Testis (tissue), 3 donors: ENCODE measurements around the gene OBSCN. TPM values are rescaled to one million over a fixed set of nuclear protein-coding genes. Genes with fewer than 3 reads are reported as not detected.

Experiments used
- DNase-seq: peaks from one replicate; pipeline ENCODE4 v3.0.0-alpha.2; 2019
- H3K27ac ChIP-seq, 2 donors: fragments of 200-600 bp; sonication (generic); one replicate each; pipeline ENCODE4 v1.5.1; 2019
- H3K27me3 ChIP-seq: fragments of 200-600 bp; sonication (generic); one replicate; pipeline ENCODE4 v1.5.1; 2019
- H3K36me3 ChIP-seq: fragments of 200-600 bp; sonication (generic); one replicate; pipeline ENCODE4 v1.5.1; 2017; ENCODE audit warnings: low read depth; ENCODE audit errors: missing control alignments
- H3K4me1 ChIP-seq: fragments of 200-600 bp; sonication (generic); one replicate; pipeline ENCODE4 v1.5.1; 2019
- H3K4me3 ChIP-seq, 2 donors: fragments of 200-600 bp; sonication (generic); one replicate each; pipeline ENCODE4 v1.5.1; 2017 to 2019
- H3K9me3 ChIP-seq: fragments of 200-600 bp; sonication (generic); one replicate; pipeline ENCODE4 v1.5.1; 2017
- CTCF ChIP-seq, 3 experiments: fragments of 450-650 bp in 2 of 3; fragments of 200-600 bp in 1 of 3; sonication (generic) in 1 of 3; IDR thresholded peaks; one replicate each; pipeline ENCODE4 v1.5.1; 2016 to 2019; ENCODE audit warnings: antibody characterized with exemption in 3 of 3, mild to moderate bottlenecking in 2 of 3, moderate library complexity in 1 of 3
- POLR2A ChIP-seq: fragments of 450-650 bp; IDR thresholded peaks from one replicate; pipeline ENCODE4 v1.6.1; 2017; ENCODE audit warnings: antibody characterized with exemption, mild to moderate bottlenecking, moderate library complexity
- WGBS, 2 donors: methylation state at CpG; one replicate each; pipeline ENCODE4 v1.1.5; 2018; 5-methylcytosine and 5-hydroxymethylcytosine counted together
- intact Hi-C: fragments of 100-400 bp; cut with DNase I; formaldehyde crosslinking; loops from one replicate; pipeline ENCODE4 v1.15.1; 2023; ENCODE audit warnings: low total_unique reads
- polyA plus RNA-seq: library from polyadenylated mRNA; stranded (reverse); fragments of 350-450 nt; fragmentation: Illumina TruSeq; extraction: RNeasy Lipid Tissue Mini Kit (QIAGEN cat#74804); gene quantifications from one replicate; pipeline ENCODE4 v1.2.3, GENCODE V29; 2014; ENCODE audit warnings: low read depth, low replicate concordance; ENCODE audit not compliant: insufficient read depth
- total RNA-seq, 2 donors: library from RNA; depleted of rRNA; stranded (reverse); fragments of >200 nt; gene quantifications; one replicate each; pipeline ENCODE4 v1.2.3, GENCODE V29; 2016

OBSCN gene
- total and polyA plus RNA-seq, 3 donors from 2014 or later = 8.3 to 30.0 (median 28.6) TPM

DNA sequence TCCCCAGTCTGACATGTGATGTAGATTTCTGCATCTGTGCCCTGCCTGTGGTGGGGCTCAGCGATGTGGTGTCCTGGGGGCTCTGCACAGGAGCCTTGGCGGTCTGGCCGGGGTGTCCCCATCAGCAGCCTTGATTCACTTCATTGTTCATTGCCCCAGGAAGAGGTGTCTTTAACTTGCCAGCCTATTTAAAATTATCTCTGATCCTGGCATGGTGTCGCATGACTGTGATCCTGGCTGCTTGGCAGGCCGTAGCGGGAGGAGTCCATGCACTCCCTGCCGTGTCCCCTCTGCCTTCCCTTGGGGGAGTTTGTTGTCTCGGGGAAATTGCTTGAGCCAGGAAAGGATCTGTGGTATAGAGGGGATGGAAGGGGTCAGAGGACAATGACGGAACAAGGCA is 138.9 kb downstream of the OBSCN start:
- no peak for DNase-seq
- no peak overlapping the region for H3K27ac ChIP-seq
- H3K36me3 ChIP-seq = no peaks in the 10 kb centered on the region
- intact Hi-C loops = no loop called here
- 84 to 86% methylated on average over 9 of the region's 9 CpGs for WGBS, 2 donors
- no peak overlapping the region for H3K4me3 ChIP-seq
- H3K4me1 ChIP-seq = no peaks in the 10 kb centered on the region
- H3K27me3 ChIP-seq = no peaks in the 10 kb centered on the region
- no peaks in the 10 kb centered on the region for H3K9me3 ChIP-seq
- TF ChIP-seq POLR2A = no peak
- TF ChIP-seq CTCF (IDR thresholded peaks at IDR 0.05) = no peak

DNA sequence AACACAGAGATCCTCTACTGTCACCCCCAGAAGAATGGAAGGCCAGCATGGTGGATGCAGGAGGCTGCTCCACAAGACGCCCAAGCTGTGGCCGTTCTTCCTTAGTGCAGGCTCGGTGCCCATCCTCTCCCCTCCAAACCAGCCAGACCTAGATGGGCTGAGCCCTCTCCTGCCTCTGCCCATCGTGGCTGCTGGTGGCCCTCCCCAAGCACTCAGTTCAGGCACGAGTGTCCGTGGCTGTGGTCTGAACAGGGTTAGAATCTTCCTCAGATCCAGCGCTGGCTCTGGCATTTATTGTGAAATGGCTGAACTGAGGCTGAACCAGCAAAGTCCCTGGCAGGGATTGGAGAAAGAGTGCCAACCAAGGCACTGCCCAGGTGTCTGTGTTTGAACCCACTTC is 139.3 kb downstream of the OBSCN start:
- intact Hi-C loops = no loop called here
- no peak overlapping the region for H3K4me3 ChIP-seq
- no peaks in the 10 kb centered on the region for H3K36me3 ChIP-seq
- no peaks in the 10 kb centered on the region for H3K4me1 ChIP-seq
- H3K9me3 ChIP-seq = no peaks in the 10 kb centered on the region
- 76 to 90% methylated on average over 5 to 7 of the region's 7 CpGs for WGBS, 2 donors
- no peaks in the 10 kb centered on the region for H3K27me3 ChIP-seq
- DNase-seq = no peak
- no peak for TF ChIP-seq POLR2A
- H3K27ac ChIP-seq = no peak overlapping the region

GRCh38 chr1:228348708-228349467 is 141.0 kb downstream of the OBSCN start:
- H3K36me3 ChIP-seq = no peaks in the 10 kb centered on the region

GRCh38 chr1:228349701-228350171 is 141.9 kb downstream of the OBSCN start:
- H3K27me3 ChIP-seq = no peaks in the 10 kb centered on the region
- H3K27ac ChIP-seq = no peak overlapping the region
- intact Hi-C loops = no loop called here
- no peaks in the 10 kb centered on the region for H3K9me3 ChIP-seq
- H3K4me1 ChIP-seq = no peaks in the 10 kb centered on the region
- no peak for DNase-seq
- TF ChIP-seq CTCF (IDR thresholded peaks at IDR 0.05) (no peak), POLR2A (no peak)
- H3K4me3 ChIP-seq = no peak overlapping the region
- H3K36me3 ChIP-seq = no peaks in the 10 kb centered on the region
- WGBS, 2 donors = 87 to 95% methylated on average over 7 to 15 of the region's 15 CpGs

More at GRCh38 chr1:228348708-228349467, 141.0 kb downstream of the OBSCN start:
- no peak overlapping the region for H3K27ac ChIP-seq
- no peak for DNase-seq
- no peak overlapping the region for H3K4me3 ChIP-seq
- no peaks in the 10 kb centered on the region for H3K4me1 ChIP-seq
- intact Hi-C loops = no loop called here
- no peaks in the 10 kb centered on the region for H3K9me3 ChIP-seq
- TF ChIP-seq CTCF (IDR thresholded peaks at IDR 0.05) = no peak
- TF ChIP-seq POLR2A = no peak
- WGBS, 2 donors = 79% methylated on average over 12 of the region's 12 CpGs
- H3K27me3 ChIP-seq = no peaks in the 10 kb centered on the region

- DNase-seq = no peak
- intact Hi-C loops = no loop called here
- no peaks in the 10 kb centered on the region for H3K36me3 ChIP-seq
- H3K4me1 ChIP-seq = no peaks in the 10 kb centered on the region
- WGBS, 2 donors = 90 to 100% methylated on average over 1 of the region's 1 CpG
- H3K27ac ChIP-seq = no peak overlapping the region
- no peaks in the 10 kb centered on the region for H3K9me3 ChIP-seq
- no peak for TF ChIP-seq CTCF (IDR thresholded peaks at IDR 0.05)
- no peak for TF ChIP-seq POLR2A
- H3K27me3 ChIP-seq = no peaks in the 10 kb centered on the region
- no peak overlapping the region for H3K4me3 ChIP-seq
Measured at GRCh38 chr1:228350179-228350742, 142.4 kb downstream of the OBSCN start.
